Transverse colon (tissue), 4 donors: Measurements from ENCODE around the gene SMG7. TPM values are rescaled to one million over a fixed set of nuclear protein-coding genes. Genes with fewer than 3 reads are reported as not detected.
A peak's percentile ranks its signal among the peaks of the same experiment; 100 is the strongest.

Source experiments
- DNase-seq: peaks from one replicate; pipeline ENCODE4 v3.0.0-alpha.2; 2019
- H3K27ac ChIP-seq, 4 donors: fragments of 200-600 bp; sonication (generic); 2 replicates each; pipeline ENCODE4 v1.5.1; 2016 to 2018; ENCODE audit warnings: inconsistent platforms in 4 of 4
- H3K27me3 ChIP-seq: fragments of 200-600 bp; sonication (generic); 2 replicates; pipeline ENCODE4 v1.5.1; 2017; ENCODE audit warnings: inconsistent platforms
- H3K36me3 ChIP-seq, 4 donors: fragments of 200-600 bp; sonication (generic); 2 replicates each; pipeline ENCODE4 v1.5.1; 2017 to 2019; ENCODE audit warnings: inconsistent platforms in 4 of 4
- H3K4me1 ChIP-seq, 4 donors: fragments of 200-600 bp; sonication (generic); 2 replicates each; pipeline ENCODE4 v1.5.1; 2017 to 2020; ENCODE audit warnings: inconsistent platforms in 4 of 4
- H3K4me3 ChIP-seq, 4 donors: fragments of 200-600 bp; sonication (generic); 1 replicate in 1 of 4; 2 replicates in 3 of 4; pipeline versions ENCODE4 v1.5.1 to v1.6.1; 2017 to 2019; ENCODE audit warnings: inconsistent platforms in 4 of 4
- H3K9me3 ChIP-seq, 2 donors: fragments of 200-600 bp; sonication (generic); 2 replicates each; pipeline ENCODE4 v1.5.1; 2017 to 2019; ENCODE audit warnings: inconsistent platforms in 2 of 2
- CTCF ChIP-seq, 5 experiments: fragments of 200-600 bp in 3 of 5; fragments of 450-650 bp in 2 of 5; sonication (generic) in 3 of 5; IDR thresholded peaks; 1 replicate in 2 of 5; 2 replicates in 3 of 5; pipeline ENCODE4 v1.5.1; 2016 to 2017; ENCODE audit warnings: antibody characterized with exemption in 5 of 5, inconsistent platforms in 3 of 5, mild to moderate bottlenecking in 2 of 5, moderate library complexity in 1 of 5
- EP300 ChIP-seq: sonication (generic); formaldehyde crosslinking; IDR thresholded peaks from one replicate; pipeline ENCODE4 v1.6.1; 2017; ENCODE audit warnings: antibody characterized with exemption, low read depth
- POLR2A ChIP-seq: fragments of 450-650 bp; IDR thresholded peaks from one replicate; pipeline ENCODE4 v1.6.1; 2016; ENCODE audit warnings: antibody characterized with exemption, mild to moderate bottlenecking, moderate library complexity
- POLR2AphosphoS5 ChIP-seq, 3 donors: sonication (generic); formaldehyde crosslinking; IDR thresholded peaks; one replicate each; pipeline ENCODE4 v1.6.1; 2016; ENCODE audit warnings: antibody characterized with exemption in 3 of 3
- WGBS, 2 donors: methylation state at CpG; one replicate each; pipeline ENCODE4 v1.1.5; 2018; ENCODE audit warnings: low coverage in 1 of 2; 5-methylcytosine and 5-hydroxymethylcytosine counted together
- in situ Hi-C, 4 donors: fragments of 200-750 bp; cut with MboI; loops; one replicate each; pipeline versions ENCODE4 v1.15.0 to v1.15.1; 2017; ENCODE audit warnings: low sequenced_read_pairs in 3 of 4, low pct_ligation_motif_present in 1 of 4, low pct_unique_long_range_greater_than_20kb in 1 of 4
- intact Hi-C: fragments of 100-400 bp; cut with DNase I; formaldehyde crosslinking; loops from one replicate; pipeline ENCODE4 v1.15.1; 2023; ENCODE audit warnings: low total_unique reads
- total RNA-seq, 4 donors: library from RNA; depleted of rRNA; stranded (reverse); fragments of >200 nt; gene quantifications; one replicate each; pipeline ENCODE4 v1.1.0, GENCODE V29; 2016

The SMG7 gene
- total RNA-seq, 4 donors from 2014 or later = 54.9 to 107 (median 74.1) TPM

DNA sequence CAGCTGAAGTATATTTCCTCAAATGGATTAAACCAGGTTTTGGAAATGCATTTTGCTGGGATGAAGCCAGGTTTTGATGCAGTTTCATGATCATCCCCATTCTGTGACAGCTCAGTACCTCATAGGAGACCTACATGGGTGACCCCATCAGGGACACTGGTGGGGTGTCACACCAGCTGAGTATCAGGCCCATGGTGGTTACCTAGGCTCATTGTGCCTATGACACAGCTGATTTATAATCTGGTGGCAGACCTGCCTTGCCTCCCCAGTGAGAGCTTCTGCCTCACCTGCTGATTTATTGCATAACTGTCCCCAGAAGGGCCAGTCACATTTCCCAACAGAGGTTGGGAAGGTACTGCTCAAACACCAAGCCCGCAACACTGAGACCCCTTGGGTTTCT lies 114.2 kb downstream of the SMG7 start:
- intact Hi-C loops (no loop called here), in situ Hi-C loops (no loop called here)
- TF ChIP-seq POLR2AphosphoS5 (IDR thresholded peaks at IDR 0.05) = no peak
- no peak for TF ChIP-seq CTCF (IDR thresholded peaks at IDR 0.05)
- Histone ChIP-seq H3K9me3 (no peaks in the 10 kb centered on the region), H3K4me3 (no peak overlapping the region), H3K27me3 (no peaks in the 10 kb centered on the region), H3K36me3 (no peaks in the 10 kb centered on the region), H3K27ac (no peak overlapping the region), H3K4me1 (peaks cover 0 to 29% (median 12%) of the 10 kb centered on the region in 4 donors)
- DNase-seq = no peak
- WGBS, 2 donors = 91% methylated on average over 1 of the region's 1 CpG; no CpG with 5 or more reads in 1 of the 2 donors

DNA sequence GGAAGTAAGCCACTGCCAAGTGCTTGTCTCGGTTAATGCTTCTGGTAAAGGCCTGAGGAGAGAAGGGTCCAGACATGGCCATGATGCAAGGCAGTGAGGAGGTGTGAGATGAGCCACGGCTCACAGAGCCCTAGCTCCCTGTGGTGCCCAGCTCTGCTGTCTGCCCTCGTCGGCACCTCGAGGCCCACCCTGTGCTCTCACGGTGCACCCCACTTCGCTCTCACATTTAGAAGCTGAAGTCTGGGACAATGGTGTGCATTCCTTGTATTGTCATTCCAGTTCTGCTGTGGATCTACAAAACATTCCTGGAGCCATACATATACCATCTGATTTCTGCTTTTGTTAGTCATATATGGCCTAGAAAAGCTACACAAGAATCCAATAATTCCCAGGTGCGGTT lies 114.6 kb downstream of the SMG7 start:
- 97% methylated on average over 8 of the region's 8 CpGs; no CpG with 5 or more reads in 1 of the 2 donors for WGBS, 2 donors
- in situ Hi-C loops = no loop called here
- H3K27me3 ChIP-seq = no peaks in the 10 kb centered on the region
- no peaks in the 10 kb centered on the region for H3K36me3 ChIP-seq
- no peak for DNase-seq
- peaks cover 0 to 29% (median 11%) of the 10 kb centered on the region in 4 donors for H3K4me1 ChIP-seq
- no peak overlapping the region for H3K4me3 ChIP-seq
- H3K9me3 ChIP-seq = no peaks in the 10 kb centered on the region
- intact Hi-C loops = no loop called here
- no peak for TF ChIP-seq CTCF (IDR thresholded peaks at IDR 0.05)
- no peak for TF ChIP-seq POLR2AphosphoS5 (IDR thresholded peaks at IDR 0.05)
- no peak for TF ChIP-seq POLR2A
- no peak for TF ChIP-seq EP300
- no peak overlapping the region for H3K27ac ChIP-seq

DNA sequence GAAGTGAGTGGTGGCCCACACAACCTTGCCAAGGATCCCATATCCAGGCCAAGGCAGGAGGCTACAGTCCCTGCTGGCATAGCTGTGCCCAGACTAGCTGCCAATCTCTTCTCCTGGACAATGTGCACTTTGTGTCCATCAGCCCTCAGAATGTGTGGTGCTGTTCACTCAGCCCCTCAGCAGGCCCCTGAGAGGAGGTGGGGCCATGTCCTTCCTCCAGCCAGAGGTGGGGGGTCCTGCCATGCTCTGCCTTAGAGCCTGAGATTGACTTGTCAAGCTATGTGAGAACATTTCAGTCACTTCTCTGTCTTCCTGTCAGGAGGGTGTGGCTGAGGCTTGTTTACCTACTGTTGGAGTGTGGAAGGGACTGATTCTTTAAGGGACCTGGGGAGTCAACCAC lies 116.5 kb downstream of the SMG7 start:
- H3K4me3 ChIP-seq = peak overlapping the region in 1 of 4 donors; percentile 12
- no peaks in the 10 kb centered on the region for H3K9me3 ChIP-seq
- TF ChIP-seq POLR2A = no peak
- no peak for TF ChIP-seq EP300
- no peak for TF ChIP-seq POLR2AphosphoS5 (IDR thresholded peaks at IDR 0.05)
- TF ChIP-seq CTCF (IDR thresholded peaks at IDR 0.05) = no peak
- H3K36me3 ChIP-seq = no peaks in the 10 kb centered on the region
- peak overlapping the region; percentile 41 to 67 (median 53) for H3K27ac ChIP-seq
- DNase-seq = peak; percentile 39
- peaks cover 0 to 27% (median 9%) of the 10 kb centered on the region in 4 donors for H3K4me1 ChIP-seq
- in situ Hi-C loops = no loop called here
- intact Hi-C loops = no loop called here
- no peaks in the 10 kb centered on the region for H3K27me3 ChIP-seq

- Histone ChIP-seq H3K4me1 (peaks cover 0 to 27% (median 9%) of the 10 kb centered on the region in 4 donors), H3K36me3 (no peaks in the 10 kb centered on the region), H3K27me3 (no peaks in the 10 kb centered on the region), H3K4me3 (peak overlapping the region in 1 of 4 donors; percentile 12), H3K9me3 (no peaks in the 10 kb centered on the region), H3K27ac (peak overlapping the region; percentile 41 to 67 (median 53))
- TF ChIP-seq POLR2AphosphoS5 (IDR thresholded peaks at IDR 0.05) (no peak), CTCF (IDR thresholded peaks at IDR 0.05) (no peak), POLR2A (no peak), EP300 (no peak)
- in situ Hi-C loops (no loop called here), intact Hi-C loops (no loop called here)
- no peak for DNase-seq
- WGBS, 2 donors = 71 to 82% methylated on average over 5 of the region's 5 CpGs
Measured at GRCh38 chr1:183589384-183589783, 117.1 kb downstream of the SMG7 start.
